ENCODE results near the gene PCK1.

The PCK1 gene

DNA sequence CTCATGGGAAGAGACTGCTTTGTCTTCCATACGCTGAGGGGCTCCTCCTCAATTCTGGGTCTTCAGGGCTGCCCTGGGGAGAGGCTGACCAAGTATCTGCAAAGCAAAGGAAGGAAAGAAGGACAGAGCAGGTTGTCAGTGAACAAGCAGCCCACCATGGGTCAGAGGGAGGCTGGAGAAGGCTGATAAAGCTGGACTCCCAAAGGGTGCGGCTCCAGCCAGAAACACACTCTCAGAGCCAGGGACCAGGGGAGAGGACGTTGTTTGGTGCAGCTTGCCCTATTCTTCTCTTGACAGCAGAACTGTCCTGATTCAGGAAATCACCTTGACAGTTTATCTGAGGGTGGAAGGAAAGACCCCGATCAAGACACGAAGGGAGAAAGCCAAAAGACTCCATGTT, 25.6 kb upstream of the PCK1 start:
- Histone ChIP-seq H3K4me1 (ENCODE audit: control insufficient read depth in 2 of 2, insufficient read depth in 2 of 2, low read length in 2 of 2) (peaks cover 35 to 63% of the 10 kb centered on the region in 2 donors), H3K36me3 (ENCODE audit: control insufficient read depth in 2 of 2, insufficient read depth in 2 of 2, low read length in 2 of 2) (no peaks in the 10 kb centered on the region), H3K27me3 (ENCODE audit: control insufficient read depth in 2 of 2, insufficient read depth in 2 of 2, low read length in 2 of 2) (no peaks in the 10 kb centered on the region), H3K4me3 (ENCODE audit: low read length in 2 of 2) (no peak overlapping the region), H3K27ac (ENCODE audit: low read depth in 2 of 2, low read length in 2 of 2) (peak overlapping the region; percentile 41 to 60), H3K9ac (ENCODE audit: low read depth in 1 of 2, low read length in 2 of 2) (no peak overlapping the region), H3K9me3 (ENCODE audit: control insufficient read depth in 2 of 2, low read length in 2 of 2) (no peaks in the 10 kb centered on the region)

DNA sequence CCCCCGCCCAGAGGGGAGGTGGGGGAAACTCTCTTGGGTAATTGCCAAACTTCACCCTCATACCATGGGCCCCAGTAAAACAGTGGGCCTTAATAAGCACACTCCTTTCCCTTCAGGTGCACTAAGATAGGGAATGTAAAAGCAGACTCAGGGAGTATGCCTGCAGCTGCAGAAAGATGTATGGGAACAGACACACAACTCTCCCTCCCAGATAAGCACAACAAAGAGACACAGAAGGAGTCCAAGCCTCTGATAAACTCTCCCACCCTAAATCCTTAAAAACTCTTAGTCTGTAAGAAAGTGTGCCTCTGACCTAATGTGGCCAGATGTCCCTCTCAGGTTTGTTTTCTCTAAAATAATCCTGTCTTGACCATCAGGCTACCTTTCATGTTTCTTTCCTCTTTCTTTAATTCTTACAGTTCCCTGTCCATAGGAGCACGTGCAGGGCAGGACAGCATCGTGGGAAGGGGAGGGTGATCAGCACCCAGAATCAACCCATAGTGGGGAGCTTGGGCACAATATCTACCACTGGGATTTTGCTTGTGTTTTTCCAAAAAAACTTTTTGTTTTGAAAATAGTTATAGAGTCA, 24.7 kb upstream of the PCK1 start:
- Histone ChIP-seq H3K27ac (ENCODE audit: low read depth in 2 of 2, low read length in 2 of 2) (peak overlapping the region; percentile 72 to 77), H3K27me3 (ENCODE audit: control insufficient read depth in 2 of 2, insufficient read depth in 2 of 2, low read length in 2 of 2) (no peaks in the 10 kb centered on the region), H3K4me3 (ENCODE audit: low read length in 2 of 2) (no peak overlapping the region), H3K9ac (ENCODE audit: low read depth in 1 of 2, low read length in 2 of 2) (no peak overlapping the region), H3K4me1 (ENCODE audit: control insufficient read depth in 2 of 2, insufficient read depth in 2 of 2, low read length in 2 of 2) (peaks cover 37 to 64% of the 10 kb centered on the region in 2 donors), H3K9me3 (ENCODE audit: control insufficient read depth in 2 of 2, low read length in 2 of 2) (no peaks in the 10 kb centered on the region), H3K36me3 (ENCODE audit: control insufficient read depth in 2 of 2, insufficient read depth in 2 of 2, low read length in 2 of 2) (no peaks in the 10 kb centered on the region)

DNA sequence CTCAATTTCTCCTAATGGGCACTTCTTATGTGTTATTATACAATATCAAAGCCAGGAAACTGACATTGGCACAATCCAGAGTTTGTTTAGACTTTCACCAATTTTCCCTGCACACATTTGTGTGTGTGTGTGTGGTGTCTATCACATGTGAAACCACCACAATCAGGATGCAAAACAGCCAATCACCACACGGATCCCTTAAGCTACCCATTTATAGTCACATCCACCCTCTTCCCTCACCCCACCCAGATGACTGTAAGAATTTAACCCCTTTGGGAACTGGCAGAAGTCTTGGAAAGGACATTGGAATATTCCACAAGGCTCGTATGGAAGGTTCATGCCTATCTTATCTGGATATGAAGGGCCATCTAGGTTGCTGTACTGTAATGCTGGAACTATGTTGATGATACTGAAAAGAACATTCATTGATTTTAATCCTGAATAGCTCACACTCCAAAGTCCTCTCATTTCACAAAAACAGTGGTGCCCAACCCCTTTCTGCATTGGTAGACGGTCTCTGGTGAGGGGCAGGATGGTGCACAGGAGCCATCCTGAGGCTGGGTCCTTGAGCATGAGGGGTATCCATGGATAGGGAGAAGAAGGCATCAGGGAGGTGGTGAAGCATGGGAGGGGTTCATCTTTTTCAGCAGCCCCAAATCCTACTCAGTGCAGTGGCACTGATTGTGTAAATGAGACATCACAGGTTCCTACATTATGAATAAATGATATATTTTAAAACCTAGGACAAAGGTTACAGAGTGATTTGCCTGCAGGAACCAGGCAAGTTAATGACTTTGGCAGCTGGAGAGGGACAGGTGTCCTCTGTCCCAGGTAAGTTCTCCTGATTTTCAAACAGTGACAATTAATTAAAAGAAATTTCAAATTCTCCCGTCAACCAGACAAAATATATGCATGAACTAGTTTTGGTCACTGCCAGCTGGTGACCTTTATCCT, 23.9 kb upstream of the PCK1 start:
- no peaks in the 10 kb centered on the region for H3K27me3 ChIP-seq (ENCODE audit: control insufficient read depth in 2 of 2, insufficient read depth in 2 of 2, low read length in 2 of 2)
- peak overlapping the region in 1 of 2 donors; percentile 49 for H3K9ac ChIP-seq (ENCODE audit: low read depth in 1 of 2, low read length in 2 of 2)

DNA sequence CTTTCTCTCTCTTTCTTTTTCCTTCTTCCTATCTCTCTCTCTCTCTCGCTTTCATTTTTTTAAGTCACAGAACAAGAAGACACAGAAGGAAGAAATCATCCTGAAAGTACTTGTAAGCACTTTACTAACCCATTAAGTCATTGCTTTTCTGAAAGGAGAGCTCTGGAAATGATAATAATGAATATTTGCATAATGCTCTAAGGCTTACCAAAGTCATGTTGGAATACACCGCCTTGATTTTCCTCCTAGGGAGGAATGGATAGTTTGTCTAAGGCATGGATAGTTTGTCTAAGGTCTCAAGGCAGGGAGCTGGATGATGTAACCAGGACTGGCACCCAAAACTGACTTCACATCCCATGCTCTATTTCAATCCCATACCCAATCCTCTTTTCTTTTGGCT, 23.1 kb upstream of the PCK1 start:
- Histone ChIP-seq H3K4me3 (ENCODE audit: low read length in 2 of 2) (no peak overlapping the region), H3K27ac (ENCODE audit: low read depth in 2 of 2, low read length in 2 of 2) (peak overlapping the region; percentile 72 to 77), H3K36me3 (ENCODE audit: control insufficient read depth in 2 of 2, insufficient read depth in 2 of 2, low read length in 2 of 2) (no peaks in the 10 kb centered on the region), H3K9me3 (ENCODE audit: control insufficient read depth in 2 of 2, low read length in 2 of 2) (no peaks in the 10 kb centered on the region), H3K9ac (ENCODE audit: low read depth in 1 of 2, low read length in 2 of 2) (no peak overlapping the region), H3K27me3 (ENCODE audit: control insufficient read depth in 2 of 2, insufficient read depth in 2 of 2, low read length in 2 of 2) (no peaks in the 10 kb centered on the region), H3K4me1 (ENCODE audit: control insufficient read depth in 2 of 2, insufficient read depth in 2 of 2, low read length in 2 of 2) (peaks cover 37 to 59% of the 10 kb centered on the region in 2 donors)

More for the DNA sequence above, 23.9 kb upstream of the PCK1 start:
- Histone ChIP-seq H3K4me3 (ENCODE audit: low read length in 2 of 2) (peak overlapping the region; percentile 2 to 46), H3K9me3 (ENCODE audit: control insufficient read depth in 2 of 2, low read length in 2 of 2) (no peaks in the 10 kb centered on the region), H3K36me3 (ENCODE audit: control insufficient read depth in 2 of 2, insufficient read depth in 2 of 2, low read length in 2 of 2) (no peaks in the 10 kb centered on the region), H3K27ac (ENCODE audit: low read depth in 2 of 2, low read length in 2 of 2) (peak overlapping the region; percentile 72 to 77), H3K4me1 (ENCODE audit: control insufficient read depth in 2 of 2, insufficient read depth in 2 of 2, low read length in 2 of 2) (peaks cover 38 to 65% of the 10 kb centered on the region in 2 donors)

DNA sequence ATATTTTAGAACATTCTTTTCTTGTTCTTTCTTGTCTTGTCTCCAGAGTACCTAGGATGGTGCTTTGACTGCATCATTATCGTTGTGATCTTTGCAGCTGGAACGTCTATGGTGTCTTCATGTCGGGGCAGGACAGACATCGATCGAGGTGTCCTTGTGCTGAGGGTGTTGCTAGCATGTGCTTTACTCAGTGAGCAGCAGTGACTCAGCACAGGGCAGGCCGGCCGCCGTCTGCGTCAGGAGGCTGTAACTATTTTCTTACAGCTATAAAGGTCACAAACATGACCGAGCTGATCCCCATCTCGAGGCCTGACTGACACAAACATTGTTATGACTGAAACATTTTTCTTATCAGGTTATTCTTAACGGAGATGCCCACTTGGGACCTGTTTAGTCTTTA, 21.0 kb upstream of the PCK1 start:
- H3K9ac ChIP-seq (ENCODE audit: low read depth in 1 of 2, low read length in 2 of 2) = no peak overlapping the region
- H3K4me1 ChIP-seq (ENCODE audit: control insufficient read depth in 2 of 2, insufficient read depth in 2 of 2, low read length in 2 of 2) = peaks cover 33 to 50% of the 10 kb centered on the region in 2 donors
- H3K36me3 ChIP-seq (ENCODE audit: control insufficient read depth in 2 of 2, insufficient read depth in 2 of 2, low read length in 2 of 2) = no peaks in the 10 kb centered on the region
- no peaks in the 10 kb centered on the region for H3K27me3 ChIP-seq (ENCODE audit: control insufficient read depth in 2 of 2, insufficient read depth in 2 of 2, low read length in 2 of 2)
- H3K4me3 ChIP-seq (ENCODE audit: low read length in 2 of 2) = no peak overlapping the region
- H3K27ac ChIP-seq (ENCODE audit: low read depth in 2 of 2, low read length in 2 of 2) = peak overlapping the region; percentile 6 to 62
- no peaks in the 10 kb centered on the region for H3K9me3 ChIP-seq (ENCODE audit: control insufficient read depth in 2 of 2, low read length in 2 of 2)

DNA sequence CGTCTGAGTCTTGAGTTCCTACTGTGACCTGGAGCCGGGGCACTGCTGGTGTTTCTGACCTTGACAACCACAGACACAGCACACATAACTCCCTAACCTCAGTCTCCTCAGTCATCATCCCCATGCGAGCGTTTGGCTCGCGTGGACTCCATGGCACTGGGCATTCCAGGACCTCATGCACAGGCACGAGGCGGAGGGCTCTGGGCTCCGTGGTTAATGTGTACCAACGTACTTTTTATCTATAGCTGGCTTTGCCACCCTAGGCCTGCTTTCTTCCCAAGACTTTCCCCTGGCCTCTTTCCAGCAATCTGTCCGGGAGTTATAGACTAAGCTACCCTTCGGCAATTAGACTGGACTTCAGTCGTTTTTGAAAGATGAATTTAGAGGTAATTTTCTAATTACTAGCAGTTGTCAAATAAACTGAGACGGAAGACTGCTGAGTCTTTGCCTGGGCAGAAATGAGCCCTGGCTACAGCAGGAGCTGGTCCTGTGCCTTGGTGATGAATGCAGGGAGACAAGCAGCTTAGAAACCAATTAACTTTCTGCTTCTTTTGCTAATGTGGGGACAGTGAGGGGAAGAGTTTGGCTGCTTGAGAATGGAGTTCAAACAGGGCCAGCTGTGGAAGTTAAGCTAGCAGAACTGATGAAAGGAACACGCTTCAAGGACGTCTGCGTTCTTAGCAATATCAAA, 19.9 kb upstream of the PCK1 start:
- Histone ChIP-seq H3K36me3 (ENCODE audit: control insufficient read depth in 2 of 2, insufficient read depth in 2 of 2, low read length in 2 of 2) (no peaks in the 10 kb centered on the region), H3K4me3 (ENCODE audit: low read length in 2 of 2) (no peak overlapping the region), H3K9me3 (ENCODE audit: control insufficient read depth in 2 of 2, low read length in 2 of 2) (no peaks in the 10 kb centered on the region), H3K27ac (ENCODE audit: low read depth in 2 of 2, low read length in 2 of 2) (peak overlapping the region; percentile 62 to 63), H3K27me3 (ENCODE audit: control insufficient read depth in 2 of 2, insufficient read depth in 2 of 2, low read length in 2 of 2) (no peaks in the 10 kb centered on the region), H3K9ac (ENCODE audit: low read depth in 1 of 2, low read length in 2 of 2) (peak overlapping the region in 1 of 2 donors; percentile 0), H3K4me1 (ENCODE audit: control insufficient read depth in 2 of 2, insufficient read depth in 2 of 2, low read length in 2 of 2) (peaks cover 38 to 50% of the 10 kb centered on the region in 2 donors)

DNA sequence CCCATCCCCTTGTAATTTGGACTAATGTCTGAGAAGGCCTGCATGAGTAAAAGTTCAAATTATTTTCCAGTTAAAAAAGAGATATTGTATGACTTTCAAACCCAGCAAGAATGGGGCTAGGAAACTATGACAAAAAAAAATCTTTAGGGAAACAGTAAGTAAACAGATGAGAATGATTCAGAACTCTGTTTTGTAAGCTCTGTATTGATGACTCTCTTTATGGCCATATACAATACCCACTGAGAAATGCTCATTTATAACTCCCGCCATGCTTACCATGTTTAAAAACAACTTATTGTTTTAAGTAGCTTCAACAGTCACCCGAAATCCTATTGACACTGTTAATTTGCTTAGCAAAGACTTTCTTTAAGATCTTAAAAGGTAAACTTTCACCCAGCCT, 17.2 kb upstream of the PCK1 start:
- no peak overlapping the region for H3K4me3 ChIP-seq (ENCODE audit: low read length in 2 of 2)
- H3K36me3 ChIP-seq (ENCODE audit: control insufficient read depth in 2 of 2, insufficient read depth in 2 of 2, low read length in 2 of 2) = no peaks in the 10 kb centered on the region
- H3K4me1 ChIP-seq (ENCODE audit: control insufficient read depth in 2 of 2, insufficient read depth in 2 of 2, low read length in 2 of 2) = peaks cover 38 to 40% of the 10 kb centered on the region in 2 donors
- no peaks in the 10 kb centered on the region for H3K27me3 ChIP-seq (ENCODE audit: control insufficient read depth in 2 of 2, insufficient read depth in 2 of 2, low read length in 2 of 2)
- no peak overlapping the region for H3K9ac ChIP-seq (ENCODE audit: low read depth in 1 of 2, low read length in 2 of 2)
- peak overlapping the region in 1 of 2 donors; percentile 84 for H3K27ac ChIP-seq (ENCODE audit: low read depth in 2 of 2, low read length in 2 of 2)
- H3K9me3 ChIP-seq (ENCODE audit: control insufficient read depth in 2 of 2, low read length in 2 of 2) = no peaks in the 10 kb centered on the region

DNA sequence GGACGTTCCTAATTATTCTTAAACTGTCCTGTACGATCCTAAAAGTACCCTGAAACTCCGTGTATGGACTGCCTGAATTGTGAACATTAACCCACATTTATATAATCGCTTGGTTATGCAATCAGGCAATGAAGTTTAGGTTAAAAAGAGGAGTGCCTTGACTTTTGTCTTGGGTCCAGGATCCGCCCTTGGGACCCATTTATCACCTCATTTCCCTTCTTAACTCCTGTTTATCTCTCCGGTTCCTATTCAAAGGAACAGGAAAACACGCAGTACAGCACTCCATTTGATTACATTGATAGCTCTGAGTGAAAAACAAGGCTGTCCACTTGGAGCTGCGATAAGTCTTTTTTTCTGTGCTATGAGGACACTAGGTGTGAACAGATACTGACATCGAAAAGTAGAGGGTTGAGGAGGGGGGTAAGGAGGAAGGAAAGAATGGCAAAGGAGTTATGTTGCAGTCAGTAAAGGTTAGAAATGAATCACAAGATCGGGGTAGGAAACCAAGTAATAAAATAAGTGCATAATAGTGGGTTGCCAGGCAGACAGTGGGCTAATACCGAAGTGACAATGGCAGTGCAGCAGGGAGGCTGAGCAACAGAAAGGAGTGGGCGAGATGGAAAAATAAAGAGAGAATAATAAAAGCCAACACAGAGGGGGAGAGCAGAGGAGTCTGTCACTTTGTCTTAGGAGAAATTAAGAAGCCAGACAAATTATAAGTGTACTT, 15.9 kb upstream of the PCK1 start:
- Histone ChIP-seq H3K27ac (ENCODE audit: low read depth in 2 of 2, low read length in 2 of 2) (peak overlapping the region; percentile 84 to 87), H3K9me3 (ENCODE audit: control insufficient read depth in 2 of 2, low read length in 2 of 2) (no peaks in the 10 kb centered on the region), H3K36me3 (ENCODE audit: control insufficient read depth in 2 of 2, insufficient read depth in 2 of 2, low read length in 2 of 2) (no peaks in the 10 kb centered on the region), H3K9ac (ENCODE audit: low read depth in 1 of 2, low read length in 2 of 2) (peak overlapping the region; percentile 29 to 50), H3K4me1 (ENCODE audit: control insufficient read depth in 2 of 2, insufficient read depth in 2 of 2, low read length in 2 of 2) (peaks cover 38 to 40% of the 10 kb centered on the region in 2 donors), H3K4me3 (ENCODE audit: low read length in 2 of 2) (peak overlapping the region in 1 of 2 donors; percentile 20), H3K27me3 (ENCODE audit: control insufficient read depth in 2 of 2, insufficient read depth in 2 of 2, low read length in 2 of 2) (no peaks in the 10 kb centered on the region)

DNA sequence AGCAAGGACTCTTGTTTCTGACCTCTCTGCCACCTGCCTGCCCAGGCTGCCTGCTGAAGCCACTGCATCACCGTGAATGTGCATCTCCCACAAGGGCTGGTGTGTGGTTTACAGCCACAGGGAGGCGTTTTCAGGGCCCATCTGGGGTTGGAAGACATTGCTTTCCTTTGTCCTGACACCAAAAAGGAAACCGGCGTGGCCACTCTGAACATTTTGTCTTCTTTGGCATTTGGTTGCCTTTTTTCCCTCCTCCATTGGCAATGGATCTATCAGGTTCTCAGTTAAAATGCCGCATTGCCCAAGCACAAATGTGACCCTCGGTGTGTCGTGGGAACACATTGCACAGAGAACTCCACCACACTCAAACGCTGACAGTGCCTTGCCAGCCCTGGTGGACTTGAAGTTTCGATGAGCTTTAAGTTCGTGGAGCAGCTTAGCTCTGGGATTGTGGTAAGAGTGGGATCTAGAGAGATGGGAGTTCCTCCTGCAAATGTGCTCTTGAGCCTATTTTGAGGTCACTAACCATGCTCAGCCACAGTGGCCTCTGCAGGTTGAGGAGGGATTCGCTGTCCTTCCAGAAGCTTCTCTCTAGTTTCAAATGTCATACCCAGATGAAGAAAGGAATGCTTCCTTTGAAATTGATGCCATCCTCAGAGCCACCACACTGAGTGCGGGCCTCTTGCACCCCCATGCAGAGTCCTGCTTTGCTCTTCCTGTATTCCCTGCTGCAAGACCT, 14.8 kb upstream of the PCK1 start:
- no peaks in the 10 kb centered on the region for H3K36me3 ChIP-seq (ENCODE audit: control insufficient read depth in 2 of 2, insufficient read depth in 2 of 2, low read length in 2 of 2)
- no peaks in the 10 kb centered on the region for H3K9me3 ChIP-seq (ENCODE audit: control insufficient read depth in 2 of 2, low read length in 2 of 2)
- peaks cover 32 to 37% of the 10 kb centered on the region in 2 donors for H3K4me1 ChIP-seq (ENCODE audit: control insufficient read depth in 2 of 2, insufficient read depth in 2 of 2, low read length in 2 of 2)
- no peak overlapping the region for H3K9ac ChIP-seq (ENCODE audit: low read depth in 1 of 2, low read length in 2 of 2)
- H3K27ac ChIP-seq (ENCODE audit: low read depth in 2 of 2, low read length in 2 of 2) = peak overlapping the region; percentile 84 to 87
- H3K4me3 ChIP-seq (ENCODE audit: low read length in 2 of 2) = no peak overlapping the region
- H3K27me3 ChIP-seq (ENCODE audit: control insufficient read depth in 2 of 2, insufficient read depth in 2 of 2, low read length in 2 of 2) = no peaks in the 10 kb centered on the region

Data from mucosa of rectum (tissue), 2 donors.